Hepatocyte (in vitro differentiated cells): ENCODE measurements around the gene SIGLEC10. TPM values are rescaled to one million over a fixed set of nuclear protein-coding genes. Genes with fewer than 3 reads are reported as not detected.

Experiments
- DNase-seq: peaks from one replicate; pipeline ENCODE4 v3.0.0-alpha.2; 2016; ENCODE audit warnings: low spot score
- H2AFZ ChIP-seq: fragments of 200-600 bp; sonication (generic); 2 replicates; pipeline ENCODE4 v1.6.0; 2016; ENCODE audit warnings: antibody characterized with exemption, mild to moderate bottlenecking
- H3K27ac ChIP-seq: fragments of 200-600 bp; sonication (generic); 2 replicates; pipeline ENCODE4 v1.5.1; 2016; ENCODE audit warnings: mild to moderate bottlenecking
- H3K27me3 ChIP-seq: fragments of 200-600 bp; sonication (generic); 2 replicates; pipeline ENCODE4 v1.6.1; 2016
- H3K36me3 ChIP-seq: fragments of 200-600 bp; sonication (generic); replicated peaks from 2 replicates; pipeline ENCODE4 v1.5.1; 2016; ENCODE audit warnings: low read depth; ENCODE audit not compliant: insufficient read depth
- H3K4me1 ChIP-seq: fragments of 200-600 bp; sonication (generic); 2 replicates; pipeline ENCODE4 v1.5.1; 2016; ENCODE audit warnings: mild to moderate bottlenecking, moderate library complexity; ENCODE audit not compliant: insufficient read depth
- H3K4me2 ChIP-seq: fragments of 200-600 bp; sonication (generic); 2 replicates; pipeline ENCODE4 v1.6.0; 2016
- H3K4me3 ChIP-seq: fragments of 200-600 bp; sonication (generic); 2 replicates; pipeline ENCODE4 v1.5.1; 2016; ENCODE audit warnings: mild to moderate bottlenecking
- H3K79me2 ChIP-seq: fragments of 200-600 bp; sonication (generic); 2 replicates; pipeline ENCODE4 v1.6.0; 2017; ENCODE audit warnings: mild to moderate bottlenecking
- H3K9me2 ChIP-seq: fragments of 200-600 bp; sonication (generic); replicated peaks from 2 replicates; pipeline ENCODE4 v1.6.0; 2017; ENCODE audit warnings: mild to moderate bottlenecking; ENCODE audit not compliant: insufficient read depth
- H3K9me3 ChIP-seq: fragments of 200-600 bp; sonication (generic); 2 replicates; pipeline ENCODE4 v1.5.1; 2016; ENCODE audit warnings: low read depth, mild to moderate bottlenecking
- H4K20me1 ChIP-seq: fragments of 200-600 bp; sonication (generic); 2 replicates; pipeline ENCODE4 v1.6.0; 2016; ENCODE audit warnings: mild to moderate bottlenecking; ENCODE audit not compliant: insufficient read depth, poor library complexity, severe bottlenecking
- CTCF ChIP-seq: fragments of 200-600 bp; sonication (generic); IDR thresholded peaks from 2 replicates; pipeline ENCODE4 v1.5.1; 2016; ENCODE audit warnings: antibody characterized with exemption, mild to moderate bottlenecking; ENCODE audit not compliant: poor library complexity
- EZH2 ChIP-seq: fragments of 200-600 bp; sonication (generic); IDR thresholded peaks from 2 replicates; pipeline ENCODE4 v1.6.1; 2016; ENCODE audit warnings: antibody characterized with exemption, mild to moderate bottlenecking, borderline replicate concordance
- EZH2phosphoT487 ChIP-seq: fragments of 200-600 bp; sonication (generic); IDR thresholded peaks from one replicate; pipeline ENCODE4 v1.6.1; 2018; ENCODE audit warnings: antibody characterized with exemption, mild to moderate bottlenecking, low read depth, moderate library complexity; ENCODE audit not compliant: unreplicated experiment, severe bottlenecking
- WGBS: methylation state at CpG from one replicate; pipeline ENCODE4 v1.1.6; 2016; ENCODE audit warnings: low lambda C conversion rate; ENCODE audit errors: missing lambda C conversion rate; 5-methylcytosine and 5-hydroxymethylcytosine counted together
- polyA plus RNA-seq: library from polyadenylated mRNA; unstranded; fragments of >200 nt; fragmentation: Nextera tagmentation; extraction: Ambion mirVana; gene quantifications from 2 replicates; pipeline ENCODE4 v1.2.1, GENCODE V29; 2016
- total RNA-seq: library from RNA; depleted of rRNA; stranded (reverse); fragments of >200 nt; gene quantifications from 2 replicates; pipeline ENCODE4 v1.2.3, GENCODE V29; 2014

Gene SIGLEC10
- total and polyA plus RNA-seq, 2 experiments from 2014 or later: 1.6 TPM; not detected in 1

- no peaks in the 10 kb centered on the region for H4K20me1 ChIP-seq
- H3K27me3 ChIP-seq: no peaks in the 10 kb centered on the region
- DNase-seq: no peak
- no peak within 1 kb of the TSS for H3K4me2 ChIP-seq
- TF ChIP-seq EZH2phosphoT487 (no peak), EZH2 (no peak), CTCF (no peak)
- 67% methylated on average over 9 of the region's 9 CpGs for WGBS
- H3K27ac ChIP-seq: no peak within 1 kb of the TSS
- H3K4me3 ChIP-seq: no peak within 1 kb of the TSS
- H3K9me3 ChIP-seq: no peaks in the 10 kb centered on the region
- no peaks in the 10 kb centered on the region for H3K9me2 ChIP-seq
- H3K4me1 ChIP-seq: peaks cover 7% of the 10 kb centered on the region
- no peaks in the 10 kb centered on the region for H3K36me3 ChIP-seq
- no peaks in the 10 kb centered on the region for H3K79me2 ChIP-seq
- H2AFZ ChIP-seq: no peak within 1 kb of the TSS
Measured at GRCh38 chr19:51372649-51373504, 44.6 kb downstream of the SIGLEC10 start, which contains the start of gene NKG7. TSS of gene NKG7 (minus strand) at chr19:51372654. CDS start at chr19:51372535, 119 bp downstream.

GRCh38 chr19:51372021-51372648 lies 45.3 kb downstream of the SIGLEC10 start:
- Histone ChIP-seq H3K27me3 (no peaks in the 10 kb centered on the region), H3K4me3 (no peak overlapping the region), H3K36me3 (no peaks in the 10 kb centered on the region), H3K4me1 (peaks cover 7% of the 10 kb centered on the region), H3K27ac (no peak overlapping the region), H3K9me2 (no peaks in the 10 kb centered on the region), H3K79me2 (no peaks in the 10 kb centered on the region), H4K20me1 (no peaks in the 10 kb centered on the region), H3K9me3 (no peaks in the 10 kb centered on the region), H3K4me2 (no peak overlapping the region), H2AFZ (no peak overlapping the region)
- TF ChIP-seq EZH2 (no peak), EZH2phosphoT487 (no peak), CTCF (no peak)
- WGBS: 88% methylated on average over 18 of the region's 18 CpGs
- DNase-seq: no peak

- no peaks in the 10 kb centered on the region for H3K36me3 ChIP-seq
Measured at GRCh38 chr19:51371186-51371690, 46.2 kb downstream of the SIGLEC10 start.

More at GRCh38 chr19:51371186-51371690, 46.2 kb downstream of the SIGLEC10 start:
- Histone ChIP-seq H3K9me2 (no peaks in the 10 kb centered on the region), H3K4me1 (peaks cover 7% of the 10 kb centered on the region), H4K20me1 (no peaks in the 10 kb centered on the region), H3K27ac (no peak overlapping the region), H3K4me3 (no peak overlapping the region), H3K27me3 (no peaks in the 10 kb centered on the region), H3K79me2 (no peaks in the 10 kb centered on the region), H2AFZ (no peak overlapping the region), H3K4me2 (no peak overlapping the region), H3K9me3 (no peaks in the 10 kb centered on the region)
- 90% methylated on average over 8 of the region's 8 CpGs for WGBS
- DNase-seq: no peak
- TF ChIP-seq CTCF (no peak), EZH2phosphoT487 (no peak), EZH2 (no peak)
